ENCODE measurements around the gene PSMG2.
"Not testable (repeated sequence)": the region's sequence is repeated elsewhere in the genome, so short reads cannot be mapped to it uniquely, and the experiment has no call there.

The PSMG2 gene

GRCh38 chr18:12726331-12726730 is 23.5 kb downstream of the PSMG2 start:
- DNase-seq, result no peak

GRCh38 chr18:12726774-12727550 is 24.1 kb downstream of the PSMG2 start:
- peak; percentile 53 for DNase-seq

GRCh38 chr18:12737243-12737902 is 34.5 kb downstream of the PSMG2 start:
- no peak for DNase-seq

GRCh38 chr18:12741351-12741750 is 38.5 kb downstream of the PSMG2 start:
- peak; percentile 8 for DNase-seq

- DNase-seq, result no peak
These were observed 39.6 kb downstream of the PSMG2 start for GRCh38 chr18:12742453-12742852.

GRCh38 chr18:12744103-12744502 is 41.3 kb downstream of the PSMG2 start:
- DNase-seq, result peak; percentile 27

- peak; percentile 28 for DNase-seq
These were observed 42.4 kb downstream of the PSMG2 start for GRCh38 chr18:12745095-12745795.

- DNase-seq, result no peak
These were observed 44.9 kb downstream of the PSMG2 start for GRCh38 chr18:12747530-12748315.

GRCh38 chr18:12748671-12749070 is 45.8 kb downstream of the PSMG2 start:
- no peak for DNase-seq

GRCh38 chr18:12749121-12749520 is 46.3 kb downstream of the PSMG2 start:
- no peak for DNase-seq

GRCh38 chr18:12750076-12750714 is 47.4 kb downstream of the PSMG2 start:
- no peak for DNase-seq

- no peak for DNase-seq
These were observed 48.1 kb downstream of the PSMG2 start for GRCh38 chr18:12750715-12751502.

GRCh38 chr18:12751503-12751884 is 48.7 kb downstream of the PSMG2 start:
- no peak for DNase-seq

GRCh38 chr18:12751891-12752290 is 49.0 kb downstream of the PSMG2 start:
- DNase-seq, result no peak

- DNase-seq, result no peak
These were observed 51.7 kb downstream of the PSMG2 start for GRCh38 chr18:12754511-12754910.

- not testable (repeated sequence) for DNase-seq
These were observed 52.8 kb downstream of the PSMG2 start for GRCh38 chr18:12755606-12756005.

- DNase-seq, result not testable (repeated sequence)
These were observed 53.9 kb downstream of the PSMG2 start for GRCh38 chr18:12756619-12757239.

- not testable (repeated sequence) for DNase-seq
These were observed 55.7 kb downstream of the PSMG2 start for GRCh38 chr18:12758566-12758965.

- peak; percentile 51 for DNase-seq
These were observed 62.3 kb downstream of the PSMG2 start for GRCh38 chr18:12765126-12765525.

- DNase-seq, result no peak
These were observed 62.7 kb downstream of the PSMG2 start for GRCh38 chr18:12765586-12765985.

GRCh38 chr18:12766986-12767433 is 64.2 kb downstream of the PSMG2 start:
- DNase-seq, result no peak
